GM12878 (cell line): ENCODE measurements around the gene STX16. TPM values are rescaled to one million over a fixed set of nuclear protein-coding genes. Genes with fewer than 3 reads are reported as not detected.

Source experiments
- ATAC-seq: fragments of 200-7000 bp; cut with Tn5 transposase; 3 replicates; pipeline ENCODE4 v1.9.1; 2020; ENCODE audit warnings: mild to moderate bottlenecking, moderate library complexity
- BruUV-seq: library from RNA; stranded (reverse); fragments of 400-500 nt; replicated peaks from 2 replicates; lab custom pipeline; 2021; lab: Mats Ljungman, UMichigan
- CTCF ChIA-PET: fragments of 300-600 bp; sonication (Branson Sonifier 250); formaldehyde crosslinking; extraction: SDS; loops from one replicate; lab custom pipeline; 2021; ENCODE audit warnings: inconsistent platforms; lab: Yijun Ruan, JAX
- POLR2A ChIA-PET: fragments of 350-600 bp; formaldehyde crosslinking; extraction: SDS; loops from one replicate; lab custom pipeline; 2021; ENCODE audit warnings: inconsistent platforms; lab: Charles Lee
- RAD21 ChIA-PET: fragments of 300-600 bp; sonication (Branson Sonifier 250); formaldehyde crosslinking; loops from one replicate; lab custom pipeline; 2023; ENCODE audit warnings: antibody characterized with exemption; ENCODE audit not compliant: unreplicated experiment; lab: Charles Lee
- SMC1A ChIA-PET: fragments of 300-600 bp; sonication (Branson Sonifier 250); formaldehyde crosslinking; loops from one replicate; lab custom pipeline; 2023; ENCODE audit not compliant: unreplicated experiment, uncharacterized antibody; lab: Charles Lee
- DNase-seq: peaks from one replicate; pipeline ENCODE4 v3.0.0-alpha.2; 2011; ENCODE audit warnings: low read depth, low spot score
- FAIRE-seq: peaks from 3 replicates; lab custom pipeline; 2011; peaks lifted over from hg19 to GRCh38; lab: Jason Lieb, UNC
- H2AFZ ChIP-seq: 2 replicates; pipeline ENCODE4 v1.6.0; 2011; ENCODE audit warnings: low read depth, low read length, control low read depth; ENCODE audit not compliant: control insufficient read depth
- H3K27ac ChIP-seq: 2 replicates; pipeline ENCODE4 v1.5.1; 2011; ENCODE audit warnings: control low read depth; ENCODE audit not compliant: control insufficient read depth, insufficient read depth
- H3K27me3 ChIP-seq, 2 experiments: replicated peaks in 1 of 2; 2 replicates each; pipeline versions ENCODE4 v1.6.0 to v1.6.1; 2011; ENCODE audit warnings: low read length in 1 of 2; ENCODE audit not compliant: control insufficient read depth in 2 of 2, insufficient read depth in 2 of 2
- H3K36me3 ChIP-seq, 2 experiments: 2 replicates each; pipeline ENCODE4 v1.5.1; 2011; ENCODE audit warnings: low read length in 1 of 2; ENCODE audit not compliant: control insufficient read depth in 2 of 2, insufficient read depth in 2 of 2
- H3K4me1 ChIP-seq: 2 replicates; pipeline ENCODE4 v1.6.1; 2011; ENCODE audit warnings: mild to moderate bottlenecking, low read length, moderate library complexity, mixed read lengths; ENCODE audit not compliant: control insufficient read depth, insufficient read depth
- H3K4me2 ChIP-seq: 2 replicates; pipeline ENCODE4 v1.6.0; 2011; ENCODE audit warnings: control low read depth; ENCODE audit not compliant: control insufficient read depth, insufficient read depth
- H3K4me3 ChIP-seq: fragments of 200-600 bp; sonication (generic); 2 replicates; pipeline ENCODE4 v1.5.1; 2016
- H3K79me2 ChIP-seq: 2 replicates; pipeline ENCODE4 v1.6.0; 2011; ENCODE audit warnings: low read length; ENCODE audit not compliant: control insufficient read depth, insufficient read depth
- H3K9ac ChIP-seq: 2 replicates; pipeline ENCODE4 v1.8.0; 2011; ENCODE audit warnings: low read length, control low read depth, mixed read lengths; ENCODE audit not compliant: control insufficient read depth, insufficient read depth
- H3K9me3 ChIP-seq: replicated peaks from 3 replicates; pipeline ENCODE4 v1.5.1; 2011; ENCODE audit warnings: mild to moderate bottlenecking, low read length; ENCODE audit not compliant: control insufficient read depth, insufficient read depth
- H4K20me1 ChIP-seq: 2 replicates; pipeline ENCODE4 v1.6.0; 2011; ENCODE audit not compliant: control insufficient read depth, insufficient read depth
- BCL11A ChIP-seq: IDR thresholded peaks from 2 replicates; pipeline ENCODE4 v1.6.1; 2011; ENCODE audit warnings: low read depth, low read length
- CEBPZ ChIP-seq: fragments of 150-350 bp; IDR thresholded peaks from 2 replicates; pipeline ENCODE4 v1.6.1; 2016; ENCODE audit warnings: low read depth, low read length
- FOS ChIP-seq: IDR thresholded peaks from 3 replicates; pipeline ENCODE4 v1.6.1; 2011; ENCODE audit warnings: borderline replicate concordance; ENCODE audit not compliant: insufficient read length; ENCODE audit errors: extremely low read depth
- MYC ChIP-seq: IDR thresholded peaks from 2 replicates; pipeline ENCODE4 v1.6.1; 2011; ENCODE audit warnings: mild to moderate bottlenecking, low read length, moderate library complexity, inconsistent platforms; ENCODE audit not compliant: insufficient read depth, insufficient replicate concordance, insufficient read length, severe bottlenecking
- PML ChIP-seq: IDR thresholded peaks from 2 replicates; pipeline ENCODE4 v1.6.1; 2012; ENCODE audit warnings: low read length, inconsistent platforms
- TCF7 ChIP-seq: IDR thresholded peaks from 2 replicates; pipeline ENCODE4 v1.6.1; 2014; ENCODE audit warnings: antibody characterized with exemption, borderline replicate concordance
- USF1 ChIP-seq: IDR thresholded peaks from 2 replicates; pipeline ENCODE4 v1.6.1; 2011; ENCODE audit warnings: borderline replicate concordance, low read depth, mild to moderate bottlenecking, moderate library complexity, mixed read lengths, low read length; ENCODE audit not compliant: insufficient read depth; ENCODE audit errors: extremely low read length
- ZBED1 ChIP-seq: IDR thresholded peaks from 2 replicates; pipeline ENCODE4 v1.6.1; 2016; ENCODE audit warnings: borderline replicate concordance
- ZBTB11 ChIP-seq: fragments of 450-650 bp; formaldehyde crosslinking; IDR thresholded peaks from 2 replicates; pipeline ENCODE4 v1.5.0; 2022; ENCODE audit warnings: mild to moderate bottlenecking, missing genetic modification characterization
- ZBTB4 ChIP-seq: fragments of 450-650 bp; formaldehyde crosslinking; IDR thresholded peaks from 2 replicates; pipeline ENCODE4 v1.4.0; 2022; ENCODE audit warnings: mild to moderate bottlenecking, moderate library complexity
- ZNF384 ChIP-seq: IDR thresholded peaks from 2 replicates; pipeline ENCODE4 v1.6.1; 2012; ENCODE audit warnings: low read depth, mild to moderate bottlenecking, low read length, improper control_type of control experiment, borderline replicate concordance
- ZNF622 ChIP-seq: fragments of 450-650 bp; IDR thresholded peaks from 2 replicates; pipeline ENCODE4 v1.6.1; 2017; ENCODE audit warnings: mild to moderate bottlenecking, inconsistent platforms
- WGBS: methylation state at CpG from one replicate; pipeline ENCODE4 v1.1.6; 2016; ENCODE audit warnings: low lambda C conversion rate; ENCODE audit not compliant: insufficient replicate concordance, insufficient coverage; ENCODE audit errors: missing lambda C conversion rate; 5-methylcytosine and 5-hydroxymethylcytosine counted together
- in situ Hi-C: fragments of 300-500 bp; cut with MboI; formaldehyde crosslinking; loops from 9 replicates; pipeline ENCODE4 v1.14.3; 2018; ENCODE audit warnings: mixed read lengths
- intact Hi-C: fragments of 100-400 bp; cut with micrococcal nuclease; formaldehyde crosslinking; loops from one replicate; pipeline ENCODE4 v1.14.2; 2022; ENCODE audit not compliant: unreplicated experiment
- polyA plus RNA-seq, 11 experiments: library from polyadenylated mRNA; depleted of rRNA in 4 of 11; unstranded in 6 of 11; stranded (reverse) in 5 of 11; fragments of >200 nt; fragmentation: Nextera tagmentation in 4 of 11; fragmentation: Illumina TruSeq in 1 of 11; extraction: Ambion mirVana in 4 of 11; extraction: Trizol in 1 of 11; gene quantifications; 1 replicate in 1 of 11; 2 replicates in 10 of 11; pipeline versions ENCODE4 v1.2.1 to v1.2.3, GENCODE V29; 2011 to 2016; ENCODE audit warnings: inconsistent platforms in 2 of 11, missing spikeins in 2 of 11, low read depth in 1 of 11
- total RNA-seq, 4 experiments: library from RNA; depleted of rRNA in 3 of 4; stranded (reverse); fragments of >200 nt in 3 of 4; fragmentation: Illumina TruSeq in 1 of 4; extraction: Trizol in 1 of 4; gene quantifications; 2 replicates each; pipeline versions ENCODE4 v1.2.1 to v1.2.3, GENCODE V29; 2013 to 2021

The STX16 gene
- total and polyA plus RNA-seq, 10 of the 15 experiments (the other 5 are each of a cell fraction or from before 2014, with no cell fraction given), result 6.3 to 68.4 (median 35.8) TPM

GRCh38 chr20:58718121-58718563 lies 67.1 kb downstream of the STX16 start (continued):
- no peak for TF ChIP-seq ZBTB11
- TF ChIP-seq BCL11A, result no peak

GRCh38 chr20:58718729-58719128 lies 67.6 kb downstream of the STX16 start:
- no TSS peak for BruUV-seq
- no peaks in the 10 kb centered on the region for H3K4me1 ChIP-seq
- DNase-seq (no peak), ATAC-seq (no peak), FAIRE-seq (no peak)
- ChIA-PET RAD21 (no interaction called here), SMC1A (no interaction called here), POLR2A (no interaction called here), CTCF (no interaction called here)
- peaks cover 0 to 2% of the 10 kb centered on the region in 2 experiments; a peak in 2 of 4 replicates for H3K27me3 ChIP-seq
- 58% methylated on average over 10 of the region's 10 CpGs for WGBS
- no peak overlapping the region for H3K4me3 ChIP-seq
- H3K36me3 ChIP-seq, result no peaks in the 10 kb centered on the region
- no peaks in the 10 kb centered on the region for H4K20me1 ChIP-seq
- no peak overlapping the region for H3K4me2 ChIP-seq
- no peak overlapping the region for H3K27ac ChIP-seq
- in situ Hi-C loops, result no loop called here
- intact Hi-C loops, result no loop called here
- no peaks in the 10 kb centered on the region for H3K9me3 ChIP-seq
- H3K9ac ChIP-seq, result no peak overlapping the region
- H3K79me2 ChIP-seq, result no peaks in the 10 kb centered on the region
- no peak overlapping the region for H2AFZ ChIP-seq
- TF ChIP-seq USF1 (no peak), MYC (no peak), ZNF622 (no peak), FOS (no peak), ZNF384 (no peak), PML (no peak), TCF7 (no peak), ZBTB4 (CRISPR knock-in tag) (no peak), ZBED1 (no peak), CEBPZ (no peak)
